ENCODE results near the gene PGC. TPM values are rescaled to one million over a fixed set of nuclear protein-coding genes. Genes with fewer than 3 reads are reported as not detected.

The PGC gene
- total RNA-seq, 2 experiments from 2014 or later = not detected

DNA sequence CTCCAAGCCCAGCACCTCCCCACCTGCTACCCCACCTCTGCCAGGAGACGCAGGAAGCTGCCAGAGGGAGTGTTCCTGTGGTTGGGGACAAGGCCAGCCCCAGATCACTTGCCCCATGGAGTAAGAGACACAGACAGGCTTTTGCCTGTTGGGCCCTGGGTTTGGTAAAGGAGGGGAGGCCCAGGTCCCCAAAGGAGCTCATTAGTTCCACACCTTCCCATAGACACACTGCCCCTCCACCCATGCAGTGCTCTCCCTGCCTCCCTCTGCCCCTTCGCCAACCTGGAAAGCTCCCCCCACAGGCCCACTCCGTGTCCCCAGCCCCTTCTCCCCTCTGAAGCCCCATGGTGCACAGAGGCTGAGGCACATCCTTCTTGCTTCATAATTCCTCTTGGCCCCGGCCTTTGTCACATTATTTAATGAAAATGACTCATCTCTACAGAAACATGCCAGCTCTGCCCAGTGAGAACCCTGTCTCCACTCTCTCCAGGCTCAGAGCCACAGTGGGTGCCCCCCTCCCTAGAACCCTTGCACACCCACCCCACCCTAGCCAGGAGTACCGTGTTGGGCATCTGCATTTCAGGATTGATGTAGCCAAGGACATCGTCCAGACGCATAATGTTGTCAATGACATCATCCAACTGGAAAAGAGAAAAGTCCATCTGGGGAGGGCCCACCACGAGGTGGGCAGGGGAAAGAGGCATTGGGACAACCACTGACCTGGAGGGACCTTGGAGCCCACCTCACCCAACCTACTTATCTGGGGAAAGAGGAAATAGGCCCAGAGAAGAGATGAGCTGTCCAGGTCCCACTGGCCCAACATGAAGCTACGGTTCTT is 57.8 kb downstream of the PGC start:
- no peak overlapping the region for H3K27ac Mint-ChIP-seq
- no peaks in the 10 kb centered on the region for H3K36me3 Mint-ChIP-seq (ENCODE audit: low read depth)
- no peaks in the 10 kb centered on the region for H3K9me3 Mint-ChIP-seq
- ChIA-PET POLR2A (interaction anchor here (1.0 kb wide), 1 partner anchor 11 kb away, joined by 3 read pairs; no protein-coding TSS in a partner anchor), CTCF (interaction anchor here (1.0 kb wide), 1 partner anchor 42 kb away, joined by 8 read pairs; no protein-coding TSS in a partner anchor)
- H3K4me1 Mint-ChIP-seq = peaks cover 4% of the 10 kb centered on the region
- DNase-seq = no peak
- no peak overlapping the region for H3K4me3 Mint-ChIP-seq
- H3K27me3 Mint-ChIP-seq = no peaks in the 10 kb centered on the region

- POLR2A ChIA-PET = no interaction called here
- H3K36me3 Mint-ChIP-seq (ENCODE audit: low read depth) = no peaks in the 10 kb centered on the region
- H3K27ac Mint-ChIP-seq = no peak overlapping the region
- H3K4me1 Mint-ChIP-seq = peaks cover 7% of the 10 kb centered on the region
- H3K9me3 Mint-ChIP-seq = no peaks in the 10 kb centered on the region
- H3K27me3 Mint-ChIP-seq = no peaks in the 10 kb centered on the region
- no peak for DNase-seq
- CTCF ChIA-PET = interaction anchor here (0.9 to 1.0 kb wide), 3 partner anchors 17 to 86 kb away, joined by 3 to 8 read pairs (median 3); no protein-coding TSS in a partner anchor
- no peak overlapping the region for H3K4me3 Mint-ChIP-seq
These were observed 58.8 kb downstream of the PGC start for GRCh38 chr6:41688256-41688965.

- H3K4me3 Mint-ChIP-seq = no peak overlapping the region
- H3K4me1 Mint-ChIP-seq = peaks cover 10% of the 10 kb centered on the region
- POLR2A ChIA-PET = no interaction called here
- no peak overlapping the region for H3K27ac Mint-ChIP-seq
- H3K9me3 Mint-ChIP-seq = no peaks in the 10 kb centered on the region
- no peaks in the 10 kb centered on the region for H3K27me3 Mint-ChIP-seq
- no peak for DNase-seq
- H3K36me3 Mint-ChIP-seq (ENCODE audit: low read depth) = no peaks in the 10 kb centered on the region
- CTCF ChIA-PET = interaction anchor here (0.9 to 1.7 kb wide), 3 partner anchors 18 to 90 kb away, joined by 3 to 4 read pairs (median 3); no protein-coding TSS in a partner anchor
These were observed 59.6 kb downstream of the PGC start for GRCh38 chr6:41687501-41688175.

Other genes with a start within 250 kb of the PGC start
- gene FOXP4, start 201.0 kb downstream of the PGC start, total RNA-seq = 1 to 10 TPM; 7.9 to 8.5 TPM
- gene MDFI, start 108.9 kb downstream of the PGC start, total RNA-seq = not detected
- 10 to 100 TPM; 14.9 to 15.0 TPM for gene TFEB, start 11.8 kb downstream of the PGC start, total RNA-seq
- 1 to 10 TPM; 4.0 to 4.2 TPM for gene FRS3, start 32.5 kb upstream of the PGC start, total RNA-seq
- not detected for gene PRICKLE4, start 33.4 kb upstream of the PGC start, total RNA-seq
- 100 to 1,000 TPM; 126 to 130 TPM for gene TOMM6, start 40.3 kb upstream of the PGC start, total RNA-seq
- 1 to 10 TPM; 6.8 to 7.3 TPM for gene USP49, start 148.0 kb upstream of the PGC start, total RNA-seq
- gene MED20, start 173.7 kb upstream of the PGC start, total RNA-seq = 10 to 100 TPM; 21.4 to 21.9 TPM
- gene BYSL, start 174.1 kb upstream of the PGC start, total RNA-seq = 10 to 100 TPM; 23.9 to 24.8 TPM
- gene CCND3, start 194.4 kb upstream of the PGC start, total RNA-seq = 100 to 1,000 TPM; 456 to 464 TPM